CD4-positive, alpha-beta T cell (primary cell): ENCODE data around the gene ITGA4. TPM values are rescaled to one million over a fixed set of nuclear protein-coding genes. Genes with fewer than 3 reads are reported as not detected.

ENCODE experiments used
- ATAC-seq: fragments of 200-7000 bp; cut with Tn5 transposase; one replicate; pipeline ENCODE4 v1.10.0; 2022; ENCODE audit warnings: mild to moderate bottlenecking; ENCODE audit not compliant: poor library complexity
- CTCF ChIA-PET: fragments of 350-600 bp; sonication (Branson Sonifier 250); formaldehyde crosslinking; loops from one replicate; lab custom pipeline; 2021; ENCODE audit warnings: antibody characterized with exemption, inconsistent platforms; lab: Charles Lee
- POLR2A ChIA-PET: fragments of 350-600 bp; sonication (Branson Sonifier 250); formaldehyde crosslinking; loops from one replicate; lab custom pipeline; 2021; ENCODE audit warnings: antibody characterized with exemption, inconsistent platforms; lab: Charles Lee
- DNase-seq, 14 experiments: peaks; one replicate each; pipeline ENCODE4 v3.0.0-alpha.2; 2013 to 2020; ENCODE audit warnings: mixed read lengths in 2 of 14
- H3K27ac ChIP-seq, 2 donors: one replicate each; pipeline versions ENCODE4 v1.5.1 to v1.7.0; 2013; ENCODE audit warnings: low read length in 2 of 2, low read depth in 1 of 2, mild to moderate bottlenecking in 1 of 2
- H3K27me3 ChIP-seq, 2 experiments: 1 replicate in 1 of 2; 2 replicates in 1 of 2; pipeline versions ENCODE4 v1.6.1 to v1.7.0; 2013; ENCODE audit warnings: low read length in 2 of 2, control low read depth in 1 of 2, mild to moderate bottlenecking in 1 of 2, moderate library complexity in 1 of 2; ENCODE audit not compliant: insufficient read depth in 2 of 2, control insufficient read depth in 1 of 2
- H3K36me3 ChIP-seq: one replicate; pipeline ENCODE4 v1.6.1; 2013; ENCODE audit warnings: low read length, control low read depth; ENCODE audit not compliant: insufficient read depth
- H3K4me1 ChIP-seq: one replicate; pipeline ENCODE4 v1.6.1; 2013; ENCODE audit warnings: low read length, control low read depth; ENCODE audit not compliant: insufficient read depth
- H3K4me3 ChIP-seq: one replicate; pipeline ENCODE4 v1.5.1; 2013; ENCODE audit warnings: mild to moderate bottlenecking, low read length, moderate library complexity
- H3K9me3 ChIP-seq, 2 experiments: 1 replicate in 1 of 2; 2 replicates in 1 of 2; pipeline versions ENCODE4 v1.6.1 to v1.7.0; 2013; ENCODE audit warnings: low read length in 2 of 2, mild to moderate bottlenecking in 2 of 2, control low read depth in 1 of 2, moderate library complexity in 1 of 2; ENCODE audit not compliant: control insufficient read depth in 1 of 2, insufficient read depth in 1 of 2
- H3K27ac Mint-ChIP-seq: one replicate; pipeline ENCODE4 v1.8.0; 2020; ENCODE audit warnings: mixed read lengths
- H3K27me3 Mint-ChIP-seq: one replicate; pipeline ENCODE4 v1.8.0; 2021; ENCODE audit warnings: mixed read lengths
- H3K36me3 Mint-ChIP-seq: one replicate; pipeline ENCODE4 v1.8.0; 2021; ENCODE audit warnings: low read depth, mixed read lengths
- H3K4me1 Mint-ChIP-seq: one replicate; pipeline ENCODE4 v1.8.0; 2021; ENCODE audit warnings: low read depth, mixed read lengths
- H3K4me3 Mint-ChIP-seq: one replicate; pipeline ENCODE4 v1.8.0; 2020; ENCODE audit warnings: mild to moderate bottlenecking, mixed read lengths
- H3K9me3 Mint-ChIP-seq: one replicate; pipeline ENCODE4 v1.8.0; 2020; ENCODE audit warnings: mixed read lengths
- intact Hi-C, 2 experiments: fragments of 100-400 bp; cut with DNase I in 1 of 2; cut with micrococcal nuclease in 1 of 2; formaldehyde crosslinking; loops; one replicate each; pipeline versions ENCODE4 v1.15.1 to v1.9.0; 2023 to 2025; cut with DNase I, micrococcal nuclease
- total RNA-seq, 174 experiments: library from RNA in 2 of 174; stranded (reverse) in 2 of 174; gene quantifications; one replicate each; pipeline ENCODE4 v1.2.3 and lab custom pipeline; 2021 to 2026
- TF ChIP-seq, protein P1 (sequence below): fragments of 200-600 bp; IDR thresholded peaks from one replicate; pipeline ENCODE4 v1.8.0; 2022; ENCODE audit warnings: antibody characterized with exemption, mild to moderate bottlenecking

ITGA4 gene
- total RNA-seq, 2 experiments from 2014 or later = 79.4 to 79.5 TPM

GRCh38 chr2:181484851-181485637, 27.9 kb downstream of the ITGA4 start:
- ChIA-PET POLR2A (no interaction called here), CTCF (no interaction called here)
- no peak overlapping the region for H3K4me3 Mint-ChIP-seq
- H3K27me3 ChIP-seq = no peaks in the 10 kb centered on the region
- TF ChIP-seq, protein P1, sequence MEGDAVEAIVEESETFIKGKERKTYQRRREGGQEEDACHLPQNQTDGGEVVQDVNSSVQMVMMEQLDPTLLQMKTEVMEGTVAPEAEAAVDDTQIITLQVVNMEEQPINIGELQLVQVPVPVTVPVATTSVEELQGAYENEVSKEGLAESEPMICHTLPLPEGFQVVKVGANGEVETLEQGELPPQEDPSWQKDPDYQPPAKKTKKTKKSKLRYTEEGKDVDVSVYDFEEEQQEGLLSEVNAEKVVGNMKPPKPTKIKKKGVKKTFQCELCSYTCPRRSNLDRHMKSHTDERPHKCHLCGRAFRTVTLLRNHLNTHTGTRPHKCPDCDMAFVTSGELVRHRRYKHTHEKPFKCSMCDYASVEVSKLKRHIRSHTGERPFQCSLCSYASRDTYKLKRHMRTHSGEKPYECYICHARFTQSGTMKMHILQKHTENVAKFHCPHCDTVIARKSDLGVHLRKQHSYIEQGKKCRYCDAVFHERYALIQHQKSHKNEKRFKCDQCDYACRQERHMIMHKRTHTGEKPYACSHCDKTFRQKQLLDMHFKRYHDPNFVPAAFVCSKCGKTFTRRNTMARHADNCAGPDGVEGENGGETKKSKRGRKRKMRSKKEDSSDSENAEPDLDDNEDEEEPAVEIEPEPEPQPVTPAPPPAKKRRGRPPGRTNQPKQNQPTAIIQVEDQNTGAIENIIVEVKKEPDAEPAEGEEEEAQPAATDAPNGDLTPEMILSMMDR = no peak
- H3K27ac Mint-ChIP-seq = no peak overlapping the region
- H3K4me1 Mint-ChIP-seq = peaks cover 7% of the 10 kb centered on the region
- H3K27me3 Mint-ChIP-seq = no peaks in the 10 kb centered on the region
- no peak overlapping the region for H3K4me3 ChIP-seq
- intact Hi-C loops = loop anchor here in 1 of 2 experiments (5.0 kb wide), 1 partner anchor 37 kb away; no protein-coding TSS in a partner anchor
- no peaks in the 10 kb centered on the region for H3K4me1 ChIP-seq
- H3K36me3 ChIP-seq = peaks cover 97% of the 10 kb centered on the region
- peaks cover 94% of the 10 kb centered on the region for H3K36me3 Mint-ChIP-seq
- DNase-seq (no peak), ATAC-seq (no peak)
- H3K9me3 ChIP-seq = no peaks in the 10 kb centered on the region
- H3K9me3 Mint-ChIP-seq = no peaks in the 10 kb centered on the region
- H3K27ac ChIP-seq = no peak overlapping the region

- H3K4me3 Mint-ChIP-seq = no peak overlapping the region
- Histone ChIP-seq H3K9me3 (no peaks in the 10 kb centered on the region), H3K36me3 (peaks cover 92% of the 10 kb centered on the region), H3K27me3 (no peaks in the 10 kb centered on the region), H3K4me1 (no peaks in the 10 kb centered on the region), H3K27ac (no peak overlapping the region), H3K4me3 (no peak overlapping the region)
- DNase-seq (no peak), ATAC-seq (no peak)
- TF ChIP-seq, protein P1 = no peak
- peaks cover 7% of the 10 kb centered on the region for H3K4me1 Mint-ChIP-seq
- intact Hi-C loops = no loop called here
- H3K27ac Mint-ChIP-seq = no peak overlapping the region
- ChIA-PET POLR2A (no interaction called here), CTCF (no interaction called here)
- H3K9me3 Mint-ChIP-seq = no peaks in the 10 kb centered on the region
- H3K36me3 Mint-ChIP-seq = peaks cover 94% of the 10 kb centered on the region
- no peaks in the 10 kb centered on the region for H3K27me3 Mint-ChIP-seq
Observed at GRCh38 chr2:181485638-181485946, 28.4 kb downstream of the ITGA4 start.

DNA sequence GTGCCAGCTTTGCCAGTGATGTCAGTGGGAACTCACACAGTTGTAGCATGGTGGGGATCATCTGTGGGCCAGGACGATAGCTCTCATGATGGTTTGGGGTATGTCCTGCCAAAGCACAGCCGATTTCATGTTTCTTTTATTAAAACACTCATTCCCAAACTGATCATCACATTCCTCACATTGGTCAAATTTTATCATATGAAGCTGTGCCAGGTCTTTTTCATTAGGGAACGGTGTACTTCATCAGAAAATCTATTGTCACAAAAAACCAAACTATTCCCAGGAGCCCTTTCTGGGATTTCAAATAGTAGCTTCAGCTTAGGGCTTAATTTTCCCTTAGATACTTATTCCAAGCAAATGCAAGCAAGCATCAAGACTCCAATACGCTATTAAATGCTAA, 42.0 kb downstream of the ITGA4 start:
- Mint-ChIP-seq H3K4me1 (no peaks in the 10 kb centered on the region), H3K4me3 (no peak overlapping the region), H3K9me3 (no peaks in the 10 kb centered on the region), H3K36me3 (peaks cover 41% of the 10 kb centered on the region), H3K27me3 (no peaks in the 10 kb centered on the region), H3K27ac (no peak overlapping the region)
- DNase-seq (no peak), ATAC-seq (no peak)
- H3K9me3 ChIP-seq = no peaks in the 10 kb centered on the region
- no peak overlapping the region for H3K27ac ChIP-seq
- ChIA-PET CTCF (no interaction called here), POLR2A (no interaction called here)
- no peaks in the 10 kb centered on the region for H3K27me3 ChIP-seq
- no peaks in the 10 kb centered on the region for H3K4me1 ChIP-seq
- H3K36me3 ChIP-seq = peaks cover 95% of the 10 kb centered on the region
- intact Hi-C loops = no loop called here
- TF ChIP-seq, protein P1 = no peak
- H3K4me3 ChIP-seq = no peak overlapping the region
